Endometrial microvascular endothelial cells (primary cell): ENCODE data around the gene GNB5. TPM values are rescaled to one million over a fixed set of nuclear protein-coding genes. Genes with fewer than 3 reads are reported as not detected.

Source experiments
- in situ Hi-C: cut with HindIII; loops from 2 replicates; pipeline ENCODE4 v1.10.0; 2017; ENCODE audit warnings: low sequenced_read_pairs, low pct_unique_long_range_greater_than_20kb; ENCODE audit errors: inconsistent ontology term
- total RNA-seq: library from RNA; depleted of rRNA; stranded (reverse); fragments of >200 nt; gene quantifications from one replicate; pipeline ENCODE4 v1.2.3, GENCODE V29; 2015; ENCODE audit errors: inconsistent ontology term

The GNB5 gene
- total RNA-seq, 1 donor from 2014 or later: 54.4 TPM

- in situ Hi-C loops: no loop called here
Observed at GRCh38 chr15:52213206-52213605, 22.0 kb upstream of the GNB5 start.

- in situ Hi-C loops: no loop called here
Observed at GRCh38 chr15:52208306-52208946, 17.2 kb upstream of the GNB5 start.

GRCh38 chr15:52207191-52207590, 16.0 kb upstream of the GNB5 start:
- in situ Hi-C loops: no loop called here

- in situ Hi-C loops: no loop called here
Observed at GRCh38 chr15:52206446-52206845, 15.3 kb upstream of the GNB5 start.

GRCh38 chr15:52204657-52205056, 13.5 kb upstream of the GNB5 start:
- in situ Hi-C loops: no loop called here

GRCh38 chr15:52200831-52201365, 9.7 kb upstream of the GNB5 start:
- in situ Hi-C loops: no loop called here

- in situ Hi-C loops: no loop called here
Observed at GRCh38 chr15:52199271-52199670, 8.1 kb upstream of the GNB5 start.

GRCh38 chr15:52196891-52197290, 5.7 kb upstream of the GNB5 start:
- in situ Hi-C loops: no loop called here

- in situ Hi-C loops: no loop called here
Observed at GRCh38 chr15:52193791-52194190, 2.6 kb upstream of the GNB5 start.

- in situ Hi-C loops: no loop called here
Observed at GRCh38 chr15:52193321-52193720, 2.1 kb upstream of the GNB5 start.

- in situ Hi-C loops: no loop called here
Observed at GRCh38 chr15:52186651-52187486, 4.3 kb downstream of the GNB5 start.

GRCh38 chr15:52185151-52185561, 6.0 kb downstream of the GNB5 start:
- in situ Hi-C loops: no loop called here

- in situ Hi-C loops: no loop called here
Observed at GRCh38 chr15:52184721-52185120, 6.5 kb downstream of the GNB5 start.

GRCh38 chr15:52183562-52184173, 7.5 kb downstream of the GNB5 start:
- in situ Hi-C loops: no loop called here

- in situ Hi-C loops: no loop called here
Observed at GRCh38 chr15:52181938-52182780, 9.0 kb downstream of the GNB5 start.

- in situ Hi-C loops: no loop called here
Observed at GRCh38 chr15:52180851-52181450, 10.2 kb downstream of the GNB5 start.

GRCh38 chr15:52180196-52180835, 10.9 kb downstream of the GNB5 start:
- in situ Hi-C loops: no loop called here
